Astrocyte (in vitro differentiated cells and primary cell): Measurements from ENCODE around the gene PTPRK. TPM values are rescaled to one million over a fixed set of nuclear protein-coding genes. Genes with fewer than 3 reads are reported as not detected.
"Not testable (repeated sequence)": the region's sequence is repeated elsewhere in the genome, so short reads cannot be mapped to it uniquely, and the experiment has no call there.

Experiments used
- DNase-seq: peaks from one replicate; pipeline ENCODE4 v3.0.0-alpha.2; 2010; ENCODE audit warnings: low read depth
- FAIRE-seq: peaks from 2 replicates; lab custom pipeline; 2011; peaks lifted over from hg19 to GRCh38; lab: Jason Lieb, UNC
- H2AFZ ChIP-seq: 2 replicates; pipeline ENCODE4 v1.6.0; 2012; ENCODE audit warnings: low read depth, low read length, inconsistent platforms
- H3K27ac ChIP-seq: 2 replicates; pipeline ENCODE4 v1.5.1; 2011; ENCODE audit warnings: low read depth, low read length, inconsistent platforms
- H3K27me3 ChIP-seq: 2 replicates; pipeline ENCODE4 v1.6.0; 2011; ENCODE audit warnings: low read length, inconsistent platforms; ENCODE audit not compliant: insufficient read depth
- H3K36me3 ChIP-seq: 2 replicates; pipeline ENCODE4 v1.5.1; 2011; ENCODE audit warnings: low read length, inconsistent platforms; ENCODE audit not compliant: insufficient read depth
- H3K4me1 ChIP-seq: 2 replicates; pipeline ENCODE4 v1.5.1; 2011; ENCODE audit warnings: low read length, inconsistent platforms; ENCODE audit not compliant: insufficient read depth
- H3K4me2 ChIP-seq: 2 replicates; pipeline ENCODE4 v1.6.0; 2012; ENCODE audit warnings: low read length, inconsistent platforms
- H3K4me3 ChIP-seq: 2 replicates; pipeline ENCODE4 v1.5.1; 2011; ENCODE audit warnings: low read depth, mild to moderate bottlenecking, low read length, inconsistent platforms; ENCODE audit not compliant: insufficient read depth
- H3K79me2 ChIP-seq: 2 replicates; pipeline ENCODE4 v1.6.0; 2012; ENCODE audit warnings: mild to moderate bottlenecking, low read length, inconsistent platforms; ENCODE audit not compliant: insufficient read depth
- H3K9ac ChIP-seq: 2 replicates; pipeline ENCODE4 v1.6.0; 2012; ENCODE audit warnings: mild to moderate bottlenecking, low read length, inconsistent platforms
- H3K9me3 ChIP-seq: 2 replicates; pipeline ENCODE4 v1.5.1; 2012; ENCODE audit warnings: low read depth, mild to moderate bottlenecking, low read length, inconsistent platforms; ENCODE audit not compliant: insufficient read depth
- H4K20me1 ChIP-seq: 2 replicates; pipeline ENCODE4 v1.6.0; 2012; ENCODE audit warnings: low read length, inconsistent platforms; ENCODE audit not compliant: insufficient read depth
- H3K27ac Mint-ChIP-seq: one replicate; pipeline ENCODE4 v1.8.0; 2021; ENCODE audit warnings: mild to moderate bottlenecking, mixed read lengths; ENCODE audit not compliant: unreplicated experiment
- H3K27me3 Mint-ChIP-seq: one replicate; pipeline ENCODE4 v1.8.0; 2021; ENCODE audit warnings: low read depth, mixed read lengths; ENCODE audit not compliant: unreplicated experiment
- H3K36me3 Mint-ChIP-seq: one replicate; pipeline ENCODE4 v1.8.0; 2021; ENCODE audit warnings: low read depth, mixed read lengths; ENCODE audit not compliant: unreplicated experiment
- H3K4me1 Mint-ChIP-seq: one replicate; pipeline ENCODE4 v1.8.0; 2021; ENCODE audit warnings: low read depth, mixed read lengths; ENCODE audit not compliant: unreplicated experiment
- H3K4me3 Mint-ChIP-seq: one replicate; pipeline ENCODE4 v1.8.0; 2021; ENCODE audit warnings: mild to moderate bottlenecking, moderate library complexity, mixed read lengths; ENCODE audit not compliant: unreplicated experiment
- H3K9me3 Mint-ChIP-seq: one replicate; pipeline ENCODE4 v1.8.0; 2021; ENCODE audit warnings: mild to moderate bottlenecking, mixed read lengths; ENCODE audit not compliant: unreplicated experiment
- EZH2 ChIP-seq: IDR thresholded peaks from 2 replicates; pipeline ENCODE4 v1.6.1; 2012; ENCODE audit warnings: mild to moderate bottlenecking, low read length, inconsistent platforms; ENCODE audit not compliant: insufficient read depth
- total RNA-seq: library from RNA; stranded (reverse); gene quantifications from 2 replicates; pipeline ENCODE4 v1.2.1, GENCODE V29; 2021
- TF ChIP-seq, protein P1 (sequence below): IDR thresholded peaks from 2 replicates; pipeline ENCODE4 v1.5.1; 2011; ENCODE audit warnings: low read depth, mild to moderate bottlenecking, inconsistent platforms, low read length, moderate library complexity; ENCODE audit not compliant: insufficient read depth

The PTPRK gene
- total RNA-seq, 1 donor from 2014 or later, result 159 TPM

DNA sequence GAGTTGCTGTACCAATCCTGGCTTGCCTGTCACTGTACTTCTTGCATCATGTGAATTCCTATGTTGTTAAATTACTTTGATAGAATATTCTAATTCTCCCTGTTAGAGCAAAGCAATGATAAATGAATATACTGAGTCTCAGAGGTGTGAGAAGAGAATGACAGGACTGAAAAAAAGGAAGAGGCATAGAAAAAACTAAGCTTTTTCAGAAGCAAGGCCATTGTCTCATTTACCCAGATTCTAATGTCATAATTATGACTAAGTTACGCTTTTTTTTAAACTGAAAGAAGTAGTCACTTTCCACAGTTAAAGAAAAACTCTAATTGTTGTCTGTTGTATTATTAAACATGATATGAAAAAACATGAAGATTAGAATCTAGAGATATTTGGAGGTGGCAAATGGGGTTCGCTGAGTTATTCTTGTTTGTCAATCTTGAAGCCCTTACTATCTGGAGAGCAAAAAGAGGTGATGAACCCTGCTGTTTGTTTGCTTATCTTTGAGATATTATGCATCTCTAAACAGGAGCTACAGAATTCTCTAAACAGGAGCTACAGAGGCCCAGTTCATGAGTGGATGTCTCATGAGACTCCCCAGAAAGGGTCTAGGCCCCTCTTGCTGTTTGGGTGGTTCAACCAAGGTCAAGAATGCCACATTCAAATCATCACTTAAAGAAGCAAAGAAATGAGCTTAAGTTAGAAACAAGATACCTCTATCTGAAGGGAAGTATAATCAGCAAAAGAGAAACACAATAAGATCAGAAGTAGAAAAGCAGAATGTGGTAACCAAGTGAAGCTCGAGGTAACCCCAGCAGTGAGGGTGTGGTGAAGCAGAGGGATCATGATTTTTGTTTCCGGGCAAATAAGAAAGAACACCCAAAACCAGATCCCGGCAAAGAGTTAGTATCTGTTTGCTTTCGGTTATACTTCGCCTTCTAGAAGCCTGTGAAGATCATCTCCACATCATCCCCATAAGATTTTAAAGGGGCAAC, 586.3 kb downstream of the PTPRK start:
- Histone ChIP-seq H3K36me3 (no peaks in the 10 kb centered on the region), H3K79me2 (no peaks in the 10 kb centered on the region), H2AFZ (no peak overlapping the region), H3K9ac (no peak overlapping the region), H3K27ac (no peak overlapping the region), H3K27me3 (no peaks in the 10 kb centered on the region), H3K9me3 (peaks cover 9% of the 10 kb centered on the region), H3K4me3 (no peak overlapping the region), H4K20me1 (no peaks in the 10 kb centered on the region), H3K4me1 (peaks cover 3% of the 10 kb centered on the region), H3K4me2 (no peak overlapping the region)
- Mint-ChIP-seq H3K27ac (no peak overlapping the region), H3K36me3 (no peaks in the 10 kb centered on the region), H3K9me3 (peaks cover 2% of the 10 kb centered on the region), H3K4me1 (peaks cover 5% of the 10 kb centered on the region), H3K4me3 (no peak overlapping the region), H3K27me3 (no peaks in the 10 kb centered on the region)
- no peak for FAIRE-seq
- DNase-seq, result no peak
- TF ChIP-seq EZH2, result no peak
- TF ChIP-seq, protein P1, sequence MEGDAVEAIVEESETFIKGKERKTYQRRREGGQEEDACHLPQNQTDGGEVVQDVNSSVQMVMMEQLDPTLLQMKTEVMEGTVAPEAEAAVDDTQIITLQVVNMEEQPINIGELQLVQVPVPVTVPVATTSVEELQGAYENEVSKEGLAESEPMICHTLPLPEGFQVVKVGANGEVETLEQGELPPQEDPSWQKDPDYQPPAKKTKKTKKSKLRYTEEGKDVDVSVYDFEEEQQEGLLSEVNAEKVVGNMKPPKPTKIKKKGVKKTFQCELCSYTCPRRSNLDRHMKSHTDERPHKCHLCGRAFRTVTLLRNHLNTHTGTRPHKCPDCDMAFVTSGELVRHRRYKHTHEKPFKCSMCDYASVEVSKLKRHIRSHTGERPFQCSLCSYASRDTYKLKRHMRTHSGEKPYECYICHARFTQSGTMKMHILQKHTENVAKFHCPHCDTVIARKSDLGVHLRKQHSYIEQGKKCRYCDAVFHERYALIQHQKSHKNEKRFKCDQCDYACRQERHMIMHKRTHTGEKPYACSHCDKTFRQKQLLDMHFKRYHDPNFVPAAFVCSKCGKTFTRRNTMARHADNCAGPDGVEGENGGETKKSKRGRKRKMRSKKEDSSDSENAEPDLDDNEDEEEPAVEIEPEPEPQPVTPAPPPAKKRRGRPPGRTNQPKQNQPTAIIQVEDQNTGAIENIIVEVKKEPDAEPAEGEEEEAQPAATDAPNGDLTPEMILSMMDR, result no peak

DNA sequence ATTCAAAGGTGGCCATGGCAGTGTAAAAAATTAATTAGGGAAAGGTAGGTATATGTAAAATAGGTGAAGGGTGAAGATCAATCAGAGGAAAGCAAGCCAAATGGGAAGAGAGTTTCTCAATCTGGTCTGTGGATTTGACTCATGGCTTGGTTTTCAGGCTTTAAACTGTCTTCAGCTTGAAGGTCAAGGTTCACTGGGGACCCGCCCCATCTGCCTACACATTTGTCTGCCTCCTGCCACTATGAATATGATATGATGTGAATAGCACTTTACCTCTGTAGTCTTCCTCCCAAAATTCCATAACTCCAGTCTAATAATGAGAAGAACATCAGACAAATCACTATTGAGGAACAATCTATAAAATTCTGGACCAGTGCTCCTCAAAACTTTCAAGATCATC, 587.3 kb downstream of the PTPRK start:
- no peak overlapping the region for H3K4me2 ChIP-seq
- Mint-ChIP-seq H3K9me3 (peaks cover 7% of the 10 kb centered on the region), H3K36me3 (no peaks in the 10 kb centered on the region), H3K27ac (no peak overlapping the region), H3K4me1 (no peaks in the 10 kb centered on the region), H3K27me3 (no peaks in the 10 kb centered on the region), H3K4me3 (no peak overlapping the region)
- no peaks in the 10 kb centered on the region for H3K27me3 ChIP-seq
- H3K4me1 ChIP-seq, result no peaks in the 10 kb centered on the region
- H3K27ac ChIP-seq, result no peak overlapping the region
- H3K36me3 ChIP-seq, result no peaks in the 10 kb centered on the region
- H2AFZ ChIP-seq, result no peak overlapping the region
- peaks cover 9% of the 10 kb centered on the region for H3K9me3 ChIP-seq
- FAIRE-seq (no peak), DNase-seq (no peak)
- H4K20me1 ChIP-seq, result no peaks in the 10 kb centered on the region
- H3K9ac ChIP-seq, result no peak overlapping the region
- TF ChIP-seq EZH2, result no peak
- TF ChIP-seq, protein P1, result no peak
- H3K4me3 ChIP-seq, result no peak overlapping the region
- no peaks in the 10 kb centered on the region for H3K79me2 ChIP-seq

DNA sequence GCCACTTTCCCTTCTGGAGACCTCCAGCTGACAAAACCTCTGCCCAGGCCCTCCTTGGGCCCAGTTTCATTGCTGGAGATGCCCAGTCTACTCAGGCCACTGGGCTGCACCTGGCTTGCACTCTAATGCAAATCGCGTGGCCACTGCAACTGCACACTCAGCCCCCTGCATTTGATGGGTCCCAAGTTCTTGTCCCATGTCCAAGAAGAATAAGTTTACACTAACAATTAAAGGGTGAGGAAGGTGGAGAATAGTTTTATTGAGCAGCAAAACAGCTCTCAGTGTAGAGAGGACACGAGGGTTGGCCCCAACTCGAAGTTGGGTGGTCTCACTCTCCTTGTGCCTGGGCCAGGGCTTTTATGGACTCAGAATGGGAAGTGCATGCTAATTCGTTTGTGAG, 587.7 kb downstream of the PTPRK start:
- FAIRE-seq, result no peak
- H3K27me3 ChIP-seq, result no peaks in the 10 kb centered on the region
- no peaks in the 10 kb centered on the region for H3K27me3 Mint-ChIP-seq

DNA sequence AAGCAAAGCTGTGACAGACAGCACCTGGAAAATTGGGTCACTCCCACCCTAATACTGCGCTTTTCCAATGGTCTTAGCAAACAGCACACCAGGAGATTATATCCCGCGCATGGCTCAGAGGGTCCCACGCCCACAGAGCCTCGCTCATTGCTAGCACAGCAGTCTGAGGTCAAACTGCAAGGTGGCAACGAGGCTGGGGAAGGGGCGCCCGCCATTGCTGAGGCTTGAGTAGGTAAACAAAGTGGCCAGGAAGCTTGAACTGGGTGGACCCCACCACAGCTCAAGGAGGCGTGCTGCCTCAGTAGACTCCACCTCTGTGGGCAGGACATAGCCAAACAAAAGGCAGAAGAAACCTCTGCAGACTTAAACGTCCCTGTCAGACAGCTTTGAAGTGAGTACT, 594.0 kb downstream of the PTPRK start:
- not testable (repeated sequence) for H3K27ac Mint-ChIP-seq, H3K4me1 Mint-ChIP-seq, H3K9me3 ChIP-seq, DNase-seq, H3K4me2 ChIP-seq, H4K20me1 ChIP-seq, H3K27me3 ChIP-seq, H3K36me3 ChIP-seq, H2AFZ ChIP-seq, H3K9ac ChIP-seq, H3K9me3 Mint-ChIP-seq, H3K79me2 ChIP-seq, H3K27me3 Mint-ChIP-seq, FAIRE-seq, H3K4me1 ChIP-seq, H3K27ac ChIP-seq, H3K4me3 Mint-ChIP-seq, H3K36me3 Mint-ChIP-seq, H3K4me3 ChIP-seq

More for the DNA sequence above, 587.7 kb downstream of the PTPRK start:
- Histone ChIP-seq H3K27ac (no peak overlapping the region), H3K9ac (no peak overlapping the region), H4K20me1 (no peaks in the 10 kb centered on the region), H3K79me2 (no peaks in the 10 kb centered on the region), H3K4me1 (no peaks in the 10 kb centered on the region), H3K9me3 (peaks cover 9% of the 10 kb centered on the region), H3K4me2 (no peak overlapping the region), H3K4me3 (no peak overlapping the region), H3K36me3 (no peaks in the 10 kb centered on the region), H2AFZ (no peak overlapping the region)
- no peak for DNase-seq
- no peaks in the 10 kb centered on the region for H3K4me1 Mint-ChIP-seq
- no peak overlapping the region for H3K27ac Mint-ChIP-seq
- TF ChIP-seq, protein P1, result no peak
- H3K36me3 Mint-ChIP-seq, result no peaks in the 10 kb centered on the region
- peaks cover 7% of the 10 kb centered on the region for H3K9me3 Mint-ChIP-seq
- no peak overlapping the region for H3K4me3 Mint-ChIP-seq
